PFSK-1 (cell line): ENCODE results near the gene CNOT10.

Experiments used
- POLR2AphosphoS5 ChIP-seq: IDR thresholded peaks from 2 replicates; pipeline ENCODE4 v1.6.1; 2012; ENCODE audit warnings: low read depth, mild to moderate bottlenecking, control low read depth, low read length, moderate library complexity
- REST ChIP-seq, 2 experiments: IDR thresholded peaks; 2 replicates each; pipeline versions ENCODE4 v1.6.1 to v1.8.0; 2011 to 2012; ENCODE audit warnings: low read depth in 2 of 2, low read length in 2 of 2, control low read depth in 1 of 2, inconsistent platforms in 1 of 2, mild to moderate bottlenecking in 1 of 2, moderate library complexity in 1 of 2; ENCODE audit not compliant: insufficient read depth in 1 of 2

DNA sequence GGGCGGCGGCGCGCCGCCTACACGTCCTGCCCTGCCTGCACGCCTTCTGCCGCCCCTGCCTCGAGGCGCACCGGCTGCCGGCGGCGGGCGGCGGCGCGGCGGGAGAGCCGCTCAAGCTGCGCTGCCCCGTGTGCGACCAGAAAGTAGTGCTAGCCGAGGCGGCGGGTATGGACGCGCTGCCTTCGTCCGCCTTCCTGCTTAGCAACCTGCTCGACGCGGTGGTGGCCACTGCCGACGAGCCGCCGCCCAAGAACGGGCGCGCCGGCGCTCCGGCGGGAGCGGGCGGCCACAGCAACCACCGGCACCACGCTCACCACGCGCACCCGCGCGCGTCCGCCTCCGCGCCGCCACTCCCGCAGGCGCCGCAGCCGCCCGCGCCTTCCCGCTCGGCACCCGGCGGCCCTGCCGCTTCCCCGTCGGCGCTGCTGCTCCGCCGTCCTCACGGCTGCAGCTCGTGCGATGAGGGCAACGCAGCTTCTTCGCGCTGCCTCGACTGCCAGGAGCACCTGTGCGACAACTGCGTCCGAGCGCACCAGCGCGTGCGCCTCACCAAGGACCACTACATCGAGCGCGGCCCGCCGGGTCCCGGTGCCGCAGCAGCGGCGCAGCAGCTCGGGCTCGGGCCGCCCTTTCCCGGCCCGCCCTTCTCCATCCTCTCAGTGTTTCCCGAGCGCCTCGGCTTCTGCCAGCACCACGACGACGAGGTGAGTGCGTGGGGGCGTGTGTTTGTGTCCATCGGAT is 133.4 kb downstream of the CNOT10 start:
- TF ChIP-seq POLR2AphosphoS5 (no peak), REST (IDR thresholded peaks at IDR 0.05; ENCODE audit: insufficient read depth in 1 of 2, low read depth in 2 of 2, low read length in 2 of 2) (no peak)
